Naive B cell (primary cell): Measurements from ENCODE around the gene KCNG2. TPM values are rescaled to one million over a fixed set of nuclear protein-coding genes. Genes with fewer than 3 reads are reported as not detected.
A peak's percentile ranks its signal among the peaks of the same experiment; 100 is the strongest.

Experiments used
- ATAC-seq, 2 donors: fragments of 150-1000 bp; cut with Tn5 transposase; 2 replicates each; pipeline ENCODE4 v1.10.0; 2021; ENCODE audit warnings: low read depth in 2 of 2, mild to moderate bottlenecking in 2 of 2, moderate library complexity in 2 of 2
- DNase-seq: peaks from one replicate; pipeline ENCODE4 v3.0.0; 2022
- H3K27ac Mint-ChIP-seq, 6 donors: one replicate each; pipeline ENCODE4 v1.8.0; 2020 to 2022; ENCODE audit warnings: mild to moderate bottlenecking in 6 of 6, mixed read lengths in 6 of 6, moderate library complexity in 5 of 6, inconsistent platforms in 2 of 6
- H3K27me3 Mint-ChIP-seq, 3 donors: one replicate each; pipeline ENCODE4 v1.8.0; 2021 to 2022; ENCODE audit warnings: mixed read lengths in 3 of 3, mild to moderate bottlenecking in 1 of 3
- H3K36me3 Mint-ChIP-seq, 2 donors: one replicate each; pipeline ENCODE4 v1.8.0; 2020 to 2022; ENCODE audit warnings: mixed read lengths in 2 of 2, inconsistent platforms in 1 of 2, mild to moderate bottlenecking in 1 of 2
- H3K4me1 Mint-ChIP-seq, 3 donors: one replicate each; pipeline ENCODE4 v1.8.0; 2020 to 2022; ENCODE audit warnings: mixed read lengths in 3 of 3, inconsistent platforms in 1 of 3, mild to moderate bottlenecking in 1 of 3, moderate library complexity in 1 of 3
- H3K4me3 Mint-ChIP-seq, 8 donors: one replicate each; pipeline ENCODE4 v1.8.0; 2020 to 2022; ENCODE audit warnings: mild to moderate bottlenecking in 8 of 8, mixed read lengths in 8 of 8, moderate library complexity in 8 of 8, inconsistent platforms in 2 of 8
- H3K9me3 Mint-ChIP-seq, 7 donors: one replicate each; pipeline ENCODE4 v1.8.0; 2020 to 2022; ENCODE audit warnings: mixed read lengths in 7 of 7, mild to moderate bottlenecking in 5 of 7, inconsistent platforms in 2 of 7, moderate library complexity in 1 of 7
- polyA plus RNA-seq, 6 donors: library from polyadenylated mRNA; unstranded; fragments of 300-500 nt; fragmentation: Illumina TruSeq; gene quantifications; one replicate each; pipeline ENCODE4 v1.2.3, GENCODE V29; 2021; ENCODE audit warnings: low read depth in 6 of 6

The KCNG2 gene
- polyA plus RNA-seq, 6 donors from 2014 or later = not detected

- no peak overlapping the region for H3K27ac Mint-ChIP-seq
- peaks cover 7 to 36% (median 15%) of the 10 kb centered on the region in 7 donors for H3K9me3 Mint-ChIP-seq
- H3K4me1 Mint-ChIP-seq = no peaks in the 10 kb centered on the region
- ATAC-seq = no peak
- DNase-seq = no peak
- H3K4me3 Mint-ChIP-seq = no peak overlapping the region
- H3K36me3 Mint-ChIP-seq = peaks cover 26 to 40% of the 10 kb centered on the region in 2 donors
- no peaks in the 10 kb centered on the region for H3K27me3 Mint-ChIP-seq
Observed at GRCh38 chr18:79756143-79756500, 41.6 kb upstream of the KCNG2 start.

- Mint-ChIP-seq H3K36me3 (peaks cover 26 to 40% of the 10 kb centered on the region in 2 donors), H3K4me1 (no peaks in the 10 kb centered on the region), H3K27ac (no peak overlapping the region), H3K9me3 (peaks cover 7 to 40% (median 15%) of the 10 kb centered on the region in 7 donors), H3K27me3 (no peaks in the 10 kb centered on the region), H3K4me3 (no peak overlapping the region)
- DNase-seq = no peak
- no peak for ATAC-seq
Observed at GRCh38 chr18:79756826-79757225, 40.9 kb upstream of the KCNG2 start.

- ATAC-seq = no peak
Observed at GRCh38 chr18:79760348-79760747, 37.4 kb upstream of the KCNG2 start.

GRCh38 chr18:79760881-79761280 is 36.9 kb upstream of the KCNG2 start:
- Mint-ChIP-seq H3K4me1 (peaks cover 0 to 3% (median 0%) of the 10 kb centered on the region in 3 donors), H3K36me3 (peaks cover 18 to 30% of the 10 kb centered on the region in 2 donors), H3K27ac (no peak overlapping the region), H3K4me3 (no peak overlapping the region), H3K27me3 (no peaks in the 10 kb centered on the region), H3K9me3 (peaks cover 7 to 45% (median 21%) of the 10 kb centered on the region in 7 donors)
- DNase-seq (no peak), ATAC-seq (no peak)

More at GRCh38 chr18:79760348-79760747, 37.4 kb upstream of the KCNG2 start:
- H3K27ac Mint-ChIP-seq = peak overlapping the region in 1 of 6 donors; percentile 68
- H3K27me3 Mint-ChIP-seq = no peaks in the 10 kb centered on the region
- H3K4me3 Mint-ChIP-seq = no peak overlapping the region
- H3K36me3 Mint-ChIP-seq = peaks cover 21 to 33% of the 10 kb centered on the region in 2 donors
- no peak for DNase-seq
- H3K9me3 Mint-ChIP-seq = peaks cover 7 to 41% (median 20%) of the 10 kb centered on the region in 7 donors
- peaks cover 0 to 3% (median 0%) of the 10 kb centered on the region in 3 donors for H3K4me1 Mint-ChIP-seq

GRCh38 chr18:79763407-79763806 is 34.3 kb upstream of the KCNG2 start:
- Mint-ChIP-seq H3K36me3 (peaks cover 18 to 34% of the 10 kb centered on the region in 2 donors), H3K9me3 (peaks cover 12 to 53% (median 30%) of the 10 kb centered on the region in 7 donors), H3K27me3 (peaks cover 0 to 16% (median 5%) of the 10 kb centered on the region in 3 donors), H3K27ac (no peak overlapping the region), H3K4me3 (peak overlapping the region in 1 of 8 donors; percentile 29), H3K4me1 (peaks cover 0 to 3% (median 0%) of the 10 kb centered on the region in 3 donors)
- DNase-seq = no peak
- ATAC-seq = no peak

- Mint-ChIP-seq H3K27ac (no peak overlapping the region), H3K36me3 (peaks cover 14 to 29% of the 10 kb centered on the region in 2 donors), H3K27me3 (peaks cover 0 to 16% (median 5%) of the 10 kb centered on the region in 3 donors), H3K9me3 (peaks cover 8 to 50% (median 28%) of the 10 kb centered on the region in 7 donors), H3K4me3 (no peak overlapping the region), H3K4me1 (peaks cover 0 to 3% (median 0%) of the 10 kb centered on the region in 3 donors)
- ATAC-seq (no peak), DNase-seq (no peak)
Observed at GRCh38 chr18:79764131-79764530, 33.6 kb upstream of the KCNG2 start.

- peaks cover 7 to 21% of the 10 kb centered on the region in 2 donors for H3K36me3 Mint-ChIP-seq
- peaks cover 0 to 21% (median 5%) of the 10 kb centered on the region in 3 donors for H3K27me3 Mint-ChIP-seq
- H3K27ac Mint-ChIP-seq = no peak overlapping the region
- ATAC-seq (no peak), DNase-seq (no peak)
- H3K4me3 Mint-ChIP-seq = peak overlapping the region in 1 of 8 donors; percentile 16
- H3K4me1 Mint-ChIP-seq = peaks cover 0 to 3% (median 0%) of the 10 kb centered on the region in 3 donors
- H3K9me3 Mint-ChIP-seq = peaks cover 12 to 40% (median 20%) of the 10 kb centered on the region in 7 donors
Observed at GRCh38 chr18:79765491-79766245, 32.1 kb upstream of the KCNG2 start.

- Mint-ChIP-seq H3K4me1 (peaks cover 0 to 3% (median 0%) of the 10 kb centered on the region in 3 donors), H3K9me3 (peaks cover 12 to 39% (median 20%) of the 10 kb centered on the region in 7 donors), H3K36me3 (peaks cover 7 to 16% of the 10 kb centered on the region in 2 donors), H3K27me3 (peaks cover 0 to 21% (median 5%) of the 10 kb centered on the region in 3 donors), H3K4me3 (no peak overlapping the region), H3K27ac (no peak overlapping the region)
- ATAC-seq (no peak), DNase-seq (no peak)
Observed at GRCh38 chr18:79766308-79766707, 31.4 kb upstream of the KCNG2 start.

GRCh38 chr18:79768745-79769144 is 29.0 kb upstream of the KCNG2 start:
- no peak for ATAC-seq
- Mint-ChIP-seq H3K9me3 (peaks cover 10 to 34% (median 21%) of the 10 kb centered on the region in 7 donors), H3K36me3 (peaks cover 7 to 16% of the 10 kb centered on the region in 2 donors), H3K4me3 (no peak overlapping the region), H3K27ac (no peak overlapping the region), H3K27me3 (peaks cover 0 to 36% (median 24%) of the 10 kb centered on the region in 3 donors), H3K4me1 (no peaks in the 10 kb centered on the region)
- no peak for DNase-seq

- Mint-ChIP-seq H3K4me3 (no peak overlapping the region), H3K27ac (no peak overlapping the region), H3K27me3 (peaks cover 0 to 40% (median 26%) of the 10 kb centered on the region in 3 donors), H3K36me3 (peaks cover 7 to 16% of the 10 kb centered on the region in 2 donors), H3K9me3 (peaks cover 10 to 34% (median 21%) of the 10 kb centered on the region in 7 donors), H3K4me1 (no peaks in the 10 kb centered on the region)
- DNase-seq = no peak
- no peak for ATAC-seq
Observed at GRCh38 chr18:79769698-79770500, 27.8 kb upstream of the KCNG2 start.

GRCh38 chr18:79770501-79770815 is 27.3 kb upstream of the KCNG2 start:
- Mint-ChIP-seq H3K4me1 (no peaks in the 10 kb centered on the region), H3K4me3 (no peak overlapping the region), H3K27me3 (peaks cover 0 to 40% (median 26%) of the 10 kb centered on the region in 3 donors), H3K9me3 (peaks cover 10 to 34% (median 21%) of the 10 kb centered on the region in 7 donors), H3K27ac (no peak overlapping the region), H3K36me3 (peaks cover 7 to 16% of the 10 kb centered on the region in 2 donors)
- DNase-seq (no peak), ATAC-seq (no peak)

- H3K27me3 Mint-ChIP-seq = peaks cover 0 to 40% (median 26%) of the 10 kb centered on the region in 3 donors
- no peak for DNase-seq
- no peaks in the 10 kb centered on the region for H3K4me1 Mint-ChIP-seq
- H3K4me3 Mint-ChIP-seq = no peak overlapping the region
- peaks cover 7 to 16% of the 10 kb centered on the region in 2 donors for H3K36me3 Mint-ChIP-seq
- no peak overlapping the region for H3K27ac Mint-ChIP-seq
- no peak for ATAC-seq
- H3K9me3 Mint-ChIP-seq = peaks cover 10 to 30% (median 18%) of the 10 kb centered on the region in 7 donors
Observed at GRCh38 chr18:79770826-79771225, 26.9 kb upstream of the KCNG2 start.

GRCh38 chr18:79771446-79772107 is 26.2 kb upstream of the KCNG2 start:
- peaks cover 10 to 29% (median 15%) of the 10 kb centered on the region in 7 donors for H3K9me3 Mint-ChIP-seq
- ATAC-seq (no peak), DNase-seq (no peak)
- H3K4me3 Mint-ChIP-seq = no peak overlapping the region
- peaks cover 7 to 16% of the 10 kb centered on the region in 2 donors for H3K36me3 Mint-ChIP-seq
- H3K27me3 Mint-ChIP-seq = peaks cover 1 to 40% (median 28%) of the 10 kb centered on the region in 3 donors
- H3K27ac Mint-ChIP-seq = no peak overlapping the region
- no peaks in the 10 kb centered on the region for H3K4me1 Mint-ChIP-seq
